ENCODE data around the gene P2RX2.

GRCh38 chr12:132665794-132666193 is 47.2 kb downstream of the P2RX2 start:
- TF ChIP-seq POLR2A (IDR thresholded peaks at IDR 0.05) (no peak), CTCF (IDR thresholded peaks at IDR 0.05) (no peak), POLR2AphosphoS5 (IDR thresholded peaks at IDR 0.05) (no peak)
